Heart right ventricle (tissue), 16 donors: ENCODE data around the gene PHACTR2. TPM values are rescaled to one million over a fixed set of nuclear protein-coding genes. Genes with fewer than 3 reads are reported as not detected.

Experiments used
- ATAC-seq, 8 donors: fragments of 200-7000 bp; cut with Tn5 transposase; one replicate each; pipeline ENCODE4 v1.9.1; 2020; ENCODE audit warnings: mild to moderate bottlenecking in 8 of 8, moderate library complexity in 8 of 8, moderate number of reproducible peaks in 1 of 8
- DNase-seq, 2 donors: peaks; one replicate each; pipeline ENCODE4 v3.0.0-alpha.2; 2020
- H3K27ac ChIP-seq, 10 donors: fragments of 200-600 bp; sonication (generic) in 2 of 10; one replicate each; pipeline versions ENCODE4 v1.5.0 to v1.8.0; 2020 to 2022; ENCODE audit warnings: mild to moderate bottlenecking in 3 of 10
- H3K27me3 ChIP-seq, 7 donors: fragments of 200-600 bp; one replicate each; pipeline ENCODE4 v1.8.0; 2021 to 2022; ENCODE audit warnings: mild to moderate bottlenecking in 2 of 7
- H3K36me3 ChIP-seq, 9 donors: fragments of 200-600 bp; sonication (generic) in 1 of 9; one replicate each; pipeline versions ENCODE4 v1.5.0 to v1.8.0; 2020 to 2022; ENCODE audit warnings: mild to moderate bottlenecking in 2 of 9
- H3K4me1 ChIP-seq, 9 donors: fragments of 200-600 bp; sonication (generic) in 1 of 9; one replicate each; pipeline versions ENCODE4 v1.5.0 to v1.8.0; 2020 to 2022; ENCODE audit warnings: mild to moderate bottlenecking in 4 of 9
- H3K4me3 ChIP-seq, 10 donors: fragments of 200-600 bp; sonication (generic) in 2 of 10; one replicate each; pipeline versions ENCODE4 v1.5.0 to v1.8.0; 2020 to 2022; ENCODE audit warnings: mild to moderate bottlenecking in 7 of 10, moderate library complexity in 2 of 10
- H3K9me3 ChIP-seq, 11 donors: fragments of 200-600 bp in 10 of 11; sonication (generic) in 2 of 11; one replicate each; pipeline versions ENCODE4 v1.5.0 to v1.8.0; 2013 to 2022; ENCODE audit warnings: mild to moderate bottlenecking in 2 of 11, control low read depth in 1 of 11, moderate library complexity in 1 of 11
- CTCF ChIP-seq, 9 donors: fragments of 200-600 bp; sonication (generic) in 2 of 9; IDR thresholded peaks; one replicate each; pipeline versions ENCODE4 v1.5.0 to v1.8.0; 2021 to 2022; ENCODE audit warnings: antibody characterized with exemption in 9 of 9, mild to moderate bottlenecking in 5 of 9, moderate library complexity in 1 of 9
- WGBS, 2 donors: extraction: QIAGEN DNeasy Blood & Tissue Kit; methylation state at CpG; one replicate each; pipeline ENCODE4 v1.1.7; 2013; ENCODE audit warnings: inconsistent platforms in 1 of 2; 5-methylcytosine and 5-hydroxymethylcytosine counted together
- intact Hi-C, 10 donors: fragments of 100-400 bp; cut with DNase I; formaldehyde crosslinking; loops; one replicate each; pipeline versions ENCODE4 v1.11.1 to v1.14.2; 2022
- polyA plus RNA-seq, 2 donors: library from polyadenylated mRNA; stranded (reverse); fragments of 200-250 nt; gene quantifications; one replicate each; pipeline ENCODE4 v1.2.3, GENCODE V29; 2013
- total RNA-seq, 10 donors: library from RNA; stranded (reverse); fragmentation: NEBNext Ultra II Directional in 3 of 10; extraction: Animal tissue kit (Norgen Biotek cat#: 25700) in 3 of 10; gene quantifications; one replicate each; pipeline versions ENCODE4 v1.2.1 to v1.2.4, GENCODE V29; 2021 to 2023
- donor health status: Arrhythmogenic right ventricular cardiomyopathy.
- donor health status: ischemic (EF 13 %, LVEDD 7.1; RV severe dilation, severe dysfunction).
- donor health status: healthy with polysubstance abuse.
- donor health status: DM: no; HTN: yes; CAD: no.
- donor health status: DM: no; HTN: no; CAD: no.
- donor health status: ischemic (EF 25% LVEDD 6.9; RV normal size, moderate dysfunction).
- donor health status: ischemic (EF 25% LVEDD 5.7; RV mildly dilated, moderate dysfunction).
- donor health status: healthy.
- donor health status: DM: yes; HTN: yes; CAD: no.
- donor health status: Ischemic cardiomyopathy.
- donor health status: ischemic (EF 35%, LVEDD 5.7; RV mildly dilated, moderate dysfunction).
- donor health status: nonischemic (EF 11% LVEDD 7.7; RV severe dilation, severe dysfunction).
- donor health status: DM: yes; HTN: yes; CAD: no.
- donor health status: PGD.
- donor health status: ischemic (EF 29% LVEDD 5.4; RV normal size, mild dysfunction).
- donor health status: nonischemic (EF 23%, LVEDD 6.1; RV moderate dilation, normal function).

The PHACTR2 gene
- total and polyA plus RNA-seq, 12 donors, result 6.5 to 96.3 (median 70.2) TPM

GRCh38 chr6:143840595-143841265, 163.0 kb downstream of the PHACTR2 start:
- WGBS, 2 donors, result 92 to 94% methylated on average over 6 of the region's 6 CpGs
- peaks cover 0 to 14% (median 9%) of the 10 kb centered on the region in 9 donors for H3K36me3 ChIP-seq
- H3K4me1 ChIP-seq, result peaks cover 0 to 19% (median 13%) of the 10 kb centered on the region in 9 donors
- DNase-seq (no peak), ATAC-seq (no peak)
- H3K27me3 ChIP-seq, result no peaks in the 10 kb centered on the region
- intact Hi-C loops, result loop anchor here in 8 of 10 donors (5.0 to 10.0 kb wide), 9 partner anchors 93 to 266 kb away; partner anchors contain the start of genes PHACTR2 (in 2 of the 8) and PLAGL1 (in 1 of the 8)
- no peak for TF ChIP-seq CTCF (IDR thresholded peaks at IDR 0.05)
- no peak overlapping the region for H3K4me3 ChIP-seq
- no peaks in the 10 kb centered on the region for H3K9me3 ChIP-seq
- no peak overlapping the region for H3K27ac ChIP-seq

GRCh38 chr6:143842461-143842901, 164.7 kb downstream of the PHACTR2 start:
- H3K27ac ChIP-seq, result peak overlapping the region; percentile 7 to 98 (median 92)
- no peak for TF ChIP-seq CTCF (IDR thresholded peaks at IDR 0.05)
- peak in 5 of 8 donors; percentile 46 to 68 (median 58) for ATAC-seq
- H3K27me3 ChIP-seq, result no peaks in the 10 kb centered on the region
- intact Hi-C loops, result loop anchor here in 8 of 10 donors (2.0 to 10.0 kb wide), 10 partner anchors 95 to 268 kb away; partner anchors contain the start of genes PHACTR2 (in 3 of the 8) and PLAGL1 (in 1 of the 8)
- no peaks in the 10 kb centered on the region for H3K9me3 ChIP-seq
- peak overlapping the region; percentile 56 to 94 (median 78) for H3K4me3 ChIP-seq
- WGBS, 2 donors, result 36% methylated on average over 7 of the region's 7 CpGs
- peaks cover 0 to 19% (median 13%) of the 10 kb centered on the region in 9 donors for H3K4me1 ChIP-seq
- H3K36me3 ChIP-seq, result peaks cover 0 to 32% (median 23%) of the 10 kb centered on the region in 9 donors
- DNase-seq, result no peak

GRCh38 chr6:143842902-143843676, 165.3 kb downstream of the PHACTR2 start, which contains the start of gene LTV1:
LTV1 (plus strand) TSS chr6:143843338; CDS start chr6:143843478, 140 bp downstream.
- 1% methylated on average over 62 to 64 of the region's 64 CpGs for WGBS, 2 donors

More at GRCh38 chr6:143842902-143843676, 165.3 kb downstream of the PHACTR2 start, which contains the start of gene LTV1:
- Histone ChIP-seq H3K27ac (peak within 1 kb of the TSS; percentile 7 to 98 (median 92)), H3K9me3 (no peaks in the 10 kb centered on the region), H3K27me3 (no peaks in the 10 kb centered on the region), H3K36me3 (peaks cover 0 to 38% (median 27%) of the 10 kb centered on the region in 9 donors), H3K4me1 (peaks cover 0 to 19% (median 13%) of the 10 kb centered on the region in 9 donors), H3K4me3 (peak within 1 kb of the TSS; percentile 56 to 94 (median 78))
- DNase-seq, result peak; percentile 96 to 97
- TF ChIP-seq CTCF (IDR thresholded peaks at IDR 0.05), result peak in 4 of 9 donors; percentile 9 to 24 (median 19)
- intact Hi-C loops, result loop anchor here in 8 of 10 donors (1.0 to 10.0 kb wide), 11 partner anchors 96 to 268 kb away; partner anchors contain the start of genes PHACTR2 (in 3 of the 8) and PLAGL1 (in 1 of the 8)
- ATAC-seq, result peak; percentile 99 to 100 (median 100)
